Colon (tissue), 2 donors: ENCODE measurements around the gene SLC7A9.

Experiments used
- FAIRE-seq: peaks from 2 replicates; lab custom pipeline; 2012; peaks lifted over from hg19 to GRCh38; lab: Jason Lieb, UNC
- donor health status: control.
- donor health status: control.

Gene SLC7A9

GRCh38 chr19:32828139-32828538, 41.4 kb downstream of the SLC7A9 start:
- FAIRE-seq, result no peak

GRCh38 chr19:32824916-32825608, 44.5 kb downstream of the SLC7A9 start:
- no peak for FAIRE-seq

- no peak for FAIRE-seq
Observed at GRCh38 chr19:32824191-32824751, 45.3 kb downstream of the SLC7A9 start.

- no peak for FAIRE-seq
Observed at GRCh38 chr19:32823747-32824102, 45.8 kb downstream of the SLC7A9 start.

GRCh38 chr19:32822916-32823746, 46.4 kb downstream of the SLC7A9 start:
- no peak for FAIRE-seq

GRCh38 chr19:32819419-32820400, 49.9 kb downstream of the SLC7A9 start:
- no peak for FAIRE-seq

GRCh38 chr19:32818536-32818935, 51.0 kb downstream of the SLC7A9 start:
- no peak for FAIRE-seq

GRCh38 chr19:32817569-32818476, 51.7 kb downstream of the SLC7A9 start:
- no peak for FAIRE-seq

- no peak for FAIRE-seq
Observed at GRCh38 chr19:32816555-32817099, 52.9 kb downstream of the SLC7A9 start.

- FAIRE-seq, result no peak
Observed at GRCh38 chr19:32814624-32815023, 54.9 kb downstream of the SLC7A9 start.

- no peak for FAIRE-seq
Observed at GRCh38 chr19:32813862-32814425, 55.6 kb downstream of the SLC7A9 start.

- FAIRE-seq, result no peak
Observed at GRCh38 chr19:32812571-32812970, 57.0 kb downstream of the SLC7A9 start.

- FAIRE-seq, result no peak
Observed at GRCh38 chr19:32812036-32812435, 57.5 kb downstream of the SLC7A9 start.

GRCh38 chr19:32811151-32811550, 58.4 kb downstream of the SLC7A9 start:
- FAIRE-seq, result no peak

GRCh38 chr19:32810452-32810851, 59.1 kb downstream of the SLC7A9 start:
- no peak for FAIRE-seq

GRCh38 chr19:32809754-32810153, 59.8 kb downstream of the SLC7A9 start:
- FAIRE-seq, result no peak

- no peak for FAIRE-seq
Observed at GRCh38 chr19:32809254-32809653, 60.3 kb downstream of the SLC7A9 start.

GRCh38 chr19:32808236-32808635, 61.3 kb downstream of the SLC7A9 start:
- FAIRE-seq, result no peak

- no peak for FAIRE-seq
Observed at GRCh38 chr19:32802840-32803239, 66.7 kb downstream of the SLC7A9 start.

GRCh38 chr19:32800754-32801153, 68.8 kb downstream of the SLC7A9 start:
- no peak for FAIRE-seq
